GM18951 (cell line): ENCODE data around the gene LASP1.

Experiments
- POLR2A ChIP-seq: IDR thresholded peaks from 4 replicates; pipeline ENCODE4 v1.6.1; 2011; ENCODE audit warnings: mild to moderate bottlenecking; ENCODE audit not compliant: insufficient read length, insufficient read depth; ENCODE audit errors: extremely low read depth
- in situ Hi-C: fragments of 300-500 bp; cut with MboI; formaldehyde crosslinking; loops from one replicate; pipeline ENCODE4 v1.12.0; 2022; ENCODE audit warnings: low sequenced_read_pairs, mixed read lengths, inconsistent platforms; ENCODE audit not compliant: unreplicated experiment

Gene LASP1

DNA sequence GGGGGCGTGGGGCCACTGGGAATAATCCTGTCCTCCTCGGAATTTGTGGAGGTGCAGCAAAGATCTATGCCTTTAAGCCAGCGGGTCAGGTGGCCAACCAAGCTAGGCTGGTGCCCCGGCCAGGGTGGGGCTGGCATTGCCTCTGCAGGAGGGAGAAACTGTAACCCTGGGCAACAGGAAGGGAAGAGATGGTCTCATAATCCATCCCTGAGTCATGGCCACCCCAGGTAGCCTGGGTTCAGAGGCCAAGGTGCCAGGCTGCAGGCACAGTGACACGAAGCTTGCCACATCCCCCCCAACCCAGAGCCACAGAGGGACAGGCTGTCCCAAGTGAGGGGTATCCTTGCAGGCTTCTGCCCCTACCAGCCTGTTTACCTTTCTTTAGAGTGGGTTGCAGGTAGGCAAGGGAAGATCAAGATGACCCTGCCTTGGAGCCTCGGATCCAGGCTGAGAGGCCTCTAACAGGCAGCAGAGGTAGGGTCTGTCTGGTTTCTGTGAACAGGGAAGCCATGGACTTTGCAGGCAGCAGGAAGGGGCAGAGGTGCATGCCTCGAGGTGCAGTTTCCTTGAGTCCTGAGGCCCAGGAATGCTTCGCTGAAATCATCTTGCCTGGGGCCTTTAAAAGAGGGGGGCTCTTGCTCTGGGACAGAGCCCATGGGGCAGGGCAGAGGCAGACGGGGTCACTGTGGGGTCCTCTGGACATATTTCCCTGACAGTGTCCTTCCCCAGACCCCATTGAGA, 4.0 kb downstream of the LASP1 start:
- no peak for TF ChIP-seq POLR2A

DNA sequence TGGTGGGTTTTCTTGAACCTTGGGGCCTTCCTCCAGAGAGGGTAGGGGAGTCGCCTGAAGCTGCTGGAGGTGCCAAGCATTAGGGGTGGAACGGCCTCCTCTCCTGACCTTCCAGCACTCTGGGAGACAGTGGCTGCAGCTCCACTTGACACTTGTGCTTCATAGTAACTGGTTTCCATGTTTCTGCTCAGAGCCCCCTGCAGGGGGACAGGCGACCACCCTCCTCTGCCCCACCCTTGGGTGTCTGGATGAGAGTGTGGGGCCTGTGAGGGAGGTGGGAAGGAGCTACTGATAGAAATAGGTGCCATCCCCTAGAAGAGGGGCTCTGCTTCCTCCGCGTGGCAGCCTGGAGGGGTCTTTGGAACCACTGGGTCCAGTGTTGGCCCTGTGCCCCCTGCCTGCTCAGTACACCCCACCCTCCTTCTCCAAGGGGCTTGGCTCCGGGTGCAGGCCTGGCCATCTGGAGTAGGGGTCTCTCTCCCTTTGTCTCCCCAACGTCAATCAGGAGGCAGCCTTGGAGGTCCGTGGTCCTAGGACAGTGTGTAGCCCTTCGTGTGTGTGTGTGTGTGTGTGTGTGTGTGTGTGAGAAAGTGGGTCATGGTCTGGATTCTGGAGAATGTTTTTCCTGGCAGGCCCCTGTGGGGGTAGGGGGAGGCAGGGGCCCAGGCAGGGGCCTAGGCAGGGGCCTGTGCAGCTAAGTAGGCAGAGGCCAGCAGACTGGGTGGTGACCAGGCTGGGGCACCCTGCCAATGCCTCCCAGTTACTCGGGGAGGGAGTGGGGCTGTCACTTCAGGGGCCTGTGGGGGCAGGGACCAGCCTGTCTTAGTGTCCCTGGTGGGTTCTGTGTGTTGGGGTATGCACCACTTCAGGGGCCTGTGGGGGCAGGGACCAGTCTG, 4.9 kb downstream of the LASP1 start:
- in situ Hi-C loops, result no loop called here
- TF ChIP-seq POLR2A, result no peak

More for the DNA sequence above, 4.0 kb downstream of the LASP1 start:
- in situ Hi-C loops, result no loop called here

DNA sequence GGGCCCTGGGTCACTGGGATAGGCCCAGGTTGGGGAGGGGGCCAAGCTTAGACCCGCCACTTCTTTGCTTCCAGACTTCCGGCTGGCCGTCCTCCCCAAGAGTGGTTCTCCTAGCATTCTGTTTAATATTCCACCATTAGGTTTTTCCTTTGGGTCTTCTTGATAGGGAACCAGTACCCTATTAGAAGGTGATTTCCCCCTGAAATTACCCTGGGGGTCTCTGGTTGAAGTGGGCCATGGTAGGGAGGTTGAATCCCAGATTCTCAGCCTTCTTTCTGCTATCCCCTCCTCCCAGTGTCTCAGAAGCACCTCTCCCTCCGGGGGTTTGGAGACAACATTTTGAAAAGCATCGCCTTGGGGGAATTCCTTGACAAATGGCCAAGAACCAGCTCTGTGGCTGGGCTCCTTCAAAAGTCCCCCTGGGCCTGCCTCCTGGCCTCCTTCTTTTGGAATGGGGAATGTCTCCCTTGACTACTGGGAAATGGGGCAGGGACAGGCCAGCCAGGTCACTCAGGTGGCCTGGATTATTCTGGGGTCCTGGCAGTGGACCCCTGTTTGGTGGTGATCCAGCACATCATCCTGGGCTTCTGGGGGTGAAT, 5.7 kb downstream of the LASP1 start:
- in situ Hi-C loops, result no loop called here
- no peak for TF ChIP-seq POLR2A

DNA sequence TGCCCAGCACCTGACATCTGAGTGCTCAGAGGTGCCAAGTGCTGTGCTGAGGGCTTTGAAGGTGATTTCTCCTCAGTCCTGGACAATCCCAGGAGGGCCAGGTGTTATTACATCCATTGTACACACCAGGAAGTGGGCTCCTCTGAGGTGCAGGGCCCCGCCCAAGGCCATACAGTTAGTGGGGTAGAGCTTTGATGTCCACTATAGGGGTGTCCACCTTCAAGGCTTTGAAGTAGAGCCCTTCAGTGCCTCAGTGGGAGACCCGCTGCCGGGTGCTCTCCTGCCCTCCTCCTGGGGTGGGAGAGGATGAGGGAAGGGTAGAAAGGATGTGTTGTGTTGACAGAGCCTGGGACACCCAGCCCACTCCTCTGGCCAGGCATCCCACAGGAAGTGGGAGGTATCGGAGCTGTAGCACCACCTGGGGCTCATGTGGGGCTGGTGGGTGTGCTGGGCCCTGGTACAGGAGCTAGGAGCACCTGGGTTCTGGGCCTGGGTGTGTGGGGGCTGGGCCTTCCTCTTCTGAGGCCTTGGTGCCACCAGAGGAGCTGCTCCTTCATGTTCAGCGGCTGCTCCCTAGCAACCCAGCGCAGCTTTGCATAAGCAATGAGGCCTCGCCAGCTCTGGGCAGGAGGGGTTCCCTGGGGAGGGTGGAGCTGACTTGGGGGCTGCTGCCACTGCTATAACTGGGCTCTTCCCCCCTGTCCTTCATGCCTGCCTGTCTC, 7.4 kb downstream of the LASP1 start:
- in situ Hi-C loops, result no loop called here
- no peak for TF ChIP-seq POLR2A

- in situ Hi-C loops, result no loop called here
- TF ChIP-seq POLR2A, result no peak
Measured at GRCh38 chr17:38879878-38880665, 10.2 kb downstream of the LASP1 start.

GRCh38 chr17:38881600-38882191, 11.8 kb downstream of the LASP1 start:
- in situ Hi-C loops, result no loop called here
- no peak for TF ChIP-seq POLR2A

DNA sequence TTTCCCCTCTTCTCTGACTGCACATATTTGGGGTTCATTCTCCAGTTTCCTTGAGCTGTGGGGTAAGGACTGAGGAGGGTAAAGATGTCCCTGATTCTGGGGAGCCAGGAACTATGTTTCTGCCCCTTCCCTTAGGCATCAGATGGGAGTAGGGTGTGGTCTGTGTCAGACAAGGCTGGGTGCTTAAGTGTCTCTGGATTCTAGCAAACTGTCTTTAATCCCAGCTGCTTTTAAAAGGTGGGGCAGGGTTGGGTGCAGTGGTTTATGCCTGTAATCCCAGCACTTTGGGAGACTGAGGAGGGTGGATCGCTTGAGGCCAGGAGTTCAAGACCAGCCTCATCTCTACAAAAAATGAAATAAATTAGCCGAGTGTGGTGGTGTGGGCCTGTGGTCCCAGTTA, 13.0 kb downstream of the LASP1 start:
- in situ Hi-C loops, result no loop called here
- no peak for TF ChIP-seq POLR2A

DNA sequence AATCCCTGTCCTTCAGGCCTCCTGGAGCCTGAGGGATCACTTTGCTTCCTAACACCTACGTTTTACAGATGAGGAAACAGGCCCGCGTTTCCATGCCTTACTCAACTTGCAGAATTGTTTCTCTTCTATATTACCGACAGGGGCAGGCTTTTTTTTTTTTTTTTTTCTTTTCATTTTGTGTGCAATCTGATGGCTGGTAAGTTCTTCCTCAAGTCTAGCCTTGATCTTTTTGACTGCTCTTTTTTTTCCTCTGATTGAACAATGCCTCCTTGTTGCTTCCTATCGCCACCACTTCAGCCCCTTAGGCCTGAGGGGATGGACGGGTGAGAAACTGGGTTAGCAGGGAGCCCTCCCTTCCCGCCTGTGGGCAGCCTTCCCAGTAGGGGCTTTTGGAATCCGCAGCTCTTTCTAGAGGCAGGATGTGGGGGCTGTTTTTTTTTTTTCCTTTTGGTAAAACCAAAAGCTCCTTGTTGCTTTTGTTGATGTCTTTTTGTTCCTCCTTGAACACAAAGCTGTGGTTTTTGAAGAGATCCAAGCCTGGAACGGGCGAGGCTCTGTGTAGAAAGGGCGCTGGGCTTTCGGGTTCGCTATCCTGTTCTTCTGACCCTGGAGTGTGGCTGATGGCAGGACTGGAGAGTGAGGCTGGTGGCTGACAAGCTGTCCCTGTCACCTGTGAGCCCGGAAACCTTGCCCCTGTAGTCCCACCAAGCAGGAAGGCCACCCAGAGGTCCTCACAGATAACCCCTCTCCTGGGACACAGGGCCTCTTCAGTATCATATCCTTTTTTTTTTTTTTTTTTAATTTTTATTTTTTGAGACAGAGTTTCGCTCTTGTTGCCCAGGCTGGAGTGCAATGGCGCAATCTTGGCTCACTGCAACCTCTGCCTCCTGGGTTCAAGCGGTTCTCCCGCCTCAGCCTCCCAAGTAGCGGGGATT, 14.0 kb downstream of the LASP1 start:
- in situ Hi-C loops, result no loop called here
- no peak for TF ChIP-seq POLR2A

DNA sequence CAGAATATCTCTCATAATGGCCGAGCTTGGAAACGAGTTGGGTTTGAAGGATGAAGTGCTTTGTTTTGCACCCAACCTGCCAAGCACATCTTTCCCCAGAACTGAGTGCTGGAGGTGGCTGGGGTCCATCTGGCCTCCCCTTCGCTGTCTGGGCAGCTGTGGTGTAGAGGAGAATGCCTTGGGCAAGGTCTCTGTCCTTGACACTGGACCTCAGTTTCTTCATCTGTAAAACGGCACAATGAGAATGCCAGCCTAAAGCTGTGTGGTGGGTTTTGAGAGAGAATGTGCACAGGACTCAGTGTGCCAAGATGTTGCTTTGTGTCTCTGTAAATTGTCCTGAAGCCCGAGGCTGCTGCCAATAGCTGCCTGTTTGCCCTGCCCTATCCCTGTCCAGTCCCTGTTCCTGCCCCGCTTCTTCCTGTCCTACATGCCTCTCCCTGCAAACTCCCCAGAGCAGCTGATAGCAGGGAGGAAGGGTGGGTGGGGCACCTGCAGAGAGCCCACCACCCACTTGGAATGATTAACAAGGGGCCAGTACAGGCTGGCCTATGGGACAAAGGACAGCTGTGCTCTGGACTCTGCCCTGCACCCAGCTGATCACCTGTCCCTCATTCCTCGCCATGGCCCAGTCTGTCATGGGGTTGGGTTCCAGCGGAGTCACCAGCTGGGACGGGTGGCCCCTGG, 15.3 kb downstream of the LASP1 start:
- in situ Hi-C loops, result no loop called here
- TF ChIP-seq POLR2A, result no peak
